Activated CD4-positive, alpha-beta T cell treated with anti-CD3 and anti-CD28 coated beads for 48 hours (primary cell): Measurements from ENCODE around the gene SELENON.

Source experiments
- DNase-seq: peaks from one replicate; pipeline ENCODE4 v3.0.0-alpha.2; 2020

The SELENON gene

GRCh38 chr1:25809929-25810328 lies 9.9 kb downstream of the SELENON start:
- DNase-seq, result no peak

- DNase-seq, result peak; percentile 88
Measured at GRCh38 chr1:25810341-25811299, 10.6 kb downstream of the SELENON start.

DNA sequence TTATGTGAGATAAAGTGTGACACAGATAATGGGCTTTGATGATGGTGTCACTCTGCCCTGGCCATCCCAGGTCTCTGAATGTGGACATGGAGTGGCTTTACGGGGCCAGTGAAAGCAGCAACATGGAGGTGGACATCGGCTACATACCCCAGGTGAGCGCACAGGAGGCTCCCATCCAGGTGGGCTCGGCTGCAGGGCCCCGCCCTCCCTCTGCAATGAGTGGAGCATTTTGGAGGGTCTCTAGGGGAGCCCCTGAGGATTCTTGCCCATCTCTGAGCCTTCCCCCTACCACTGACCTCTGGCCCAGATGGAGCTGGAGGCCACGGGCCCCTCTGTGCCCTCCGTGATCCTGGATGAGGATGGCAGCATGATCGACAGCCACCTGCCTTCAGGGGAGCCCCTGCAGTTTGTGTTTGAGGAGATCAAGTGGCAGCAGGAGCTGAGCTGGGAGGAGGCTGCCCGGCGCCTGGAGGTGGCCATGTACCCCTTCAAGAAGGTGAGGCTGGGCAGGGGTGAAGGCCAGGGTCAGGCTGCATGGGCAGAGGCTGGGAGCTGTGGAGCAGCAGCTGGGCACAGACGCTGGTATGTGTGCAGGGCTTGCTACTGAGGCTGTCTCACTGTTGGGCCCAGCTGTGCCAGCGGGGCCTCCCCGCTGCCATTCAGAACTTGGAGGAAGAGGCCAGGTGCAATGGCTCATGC lies 11.5 kb downstream of the SELENON start:
- no peak for DNase-seq

- no peak for DNase-seq
Measured at GRCh38 chr1:25813071-25813733, 13.2 kb downstream of the SELENON start.

DNA sequence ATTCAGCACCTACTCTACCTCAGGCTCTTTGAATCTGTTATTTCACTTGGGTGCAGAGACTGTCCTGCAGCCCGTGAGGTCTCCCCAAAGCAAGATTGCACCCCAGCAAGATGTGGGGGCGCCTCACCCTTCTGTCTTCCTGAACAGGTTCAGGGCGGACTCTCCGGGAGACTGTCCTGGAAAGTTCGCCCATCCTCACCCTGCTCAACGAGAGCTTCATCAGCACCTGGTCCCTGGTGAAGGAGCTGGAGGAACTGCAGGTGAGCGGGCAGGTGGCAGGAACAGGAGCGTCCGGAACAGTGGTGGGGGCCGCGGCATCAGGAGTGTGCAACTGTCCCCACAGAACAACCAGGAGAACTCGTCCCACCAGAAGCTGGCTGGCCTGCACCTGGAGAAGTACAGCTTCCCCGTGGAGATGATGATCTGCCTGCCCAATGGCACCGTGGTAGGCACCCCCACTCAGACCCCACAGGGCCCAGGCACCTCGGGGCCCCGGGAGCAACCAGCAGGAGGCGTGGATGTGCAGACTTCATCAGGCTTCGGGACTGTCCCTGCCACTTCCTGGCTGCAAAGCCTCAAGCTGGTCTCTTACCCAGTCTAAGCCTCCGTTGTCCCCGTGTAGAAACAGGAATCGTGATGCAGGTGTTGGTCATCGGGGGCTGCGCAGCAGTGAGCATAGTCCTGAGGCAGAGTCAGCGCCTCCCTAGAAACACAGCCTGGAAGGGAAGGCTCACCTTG lies 13.9 kb downstream of the SELENON start:
- DNase-seq, result no peak

- no peak for DNase-seq
Measured at GRCh38 chr1:25814549-25815087, 14.6 kb downstream of the SELENON start.

GRCh38 chr1:25815208-25816111 lies 15.5 kb downstream of the SELENON start:
- DNase-seq, result no peak

DNA sequence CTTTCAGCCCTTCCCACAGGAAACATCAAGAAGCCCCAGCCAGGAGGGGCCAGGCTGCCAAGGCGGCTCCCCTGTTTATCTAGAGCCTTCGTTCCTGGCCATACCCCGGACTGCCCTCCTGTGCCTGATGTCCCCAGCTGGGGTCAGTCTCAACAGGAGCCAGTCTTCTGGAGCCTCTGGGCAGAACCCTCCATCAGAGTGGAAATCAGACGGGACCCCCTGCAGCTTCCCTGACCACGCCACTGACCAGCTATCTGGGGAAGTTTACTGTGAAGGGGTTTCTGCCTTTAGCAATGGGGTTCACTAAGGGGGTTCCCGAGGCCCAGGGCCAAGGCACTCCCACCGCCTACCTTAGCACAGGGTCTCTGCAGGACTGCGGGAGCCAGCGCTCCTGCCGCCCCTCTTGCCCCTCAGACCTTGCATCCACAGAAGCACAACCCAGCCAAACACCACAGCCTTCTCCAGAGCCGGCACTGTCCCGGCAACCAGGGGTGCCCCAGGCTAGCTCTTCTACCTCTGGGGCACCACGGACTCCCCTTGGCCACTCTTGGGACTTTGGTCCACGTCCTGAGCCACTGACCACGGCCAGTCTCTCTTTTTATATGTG lies 16.2 kb downstream of the SELENON start:
- no peak for DNase-seq

DNA sequence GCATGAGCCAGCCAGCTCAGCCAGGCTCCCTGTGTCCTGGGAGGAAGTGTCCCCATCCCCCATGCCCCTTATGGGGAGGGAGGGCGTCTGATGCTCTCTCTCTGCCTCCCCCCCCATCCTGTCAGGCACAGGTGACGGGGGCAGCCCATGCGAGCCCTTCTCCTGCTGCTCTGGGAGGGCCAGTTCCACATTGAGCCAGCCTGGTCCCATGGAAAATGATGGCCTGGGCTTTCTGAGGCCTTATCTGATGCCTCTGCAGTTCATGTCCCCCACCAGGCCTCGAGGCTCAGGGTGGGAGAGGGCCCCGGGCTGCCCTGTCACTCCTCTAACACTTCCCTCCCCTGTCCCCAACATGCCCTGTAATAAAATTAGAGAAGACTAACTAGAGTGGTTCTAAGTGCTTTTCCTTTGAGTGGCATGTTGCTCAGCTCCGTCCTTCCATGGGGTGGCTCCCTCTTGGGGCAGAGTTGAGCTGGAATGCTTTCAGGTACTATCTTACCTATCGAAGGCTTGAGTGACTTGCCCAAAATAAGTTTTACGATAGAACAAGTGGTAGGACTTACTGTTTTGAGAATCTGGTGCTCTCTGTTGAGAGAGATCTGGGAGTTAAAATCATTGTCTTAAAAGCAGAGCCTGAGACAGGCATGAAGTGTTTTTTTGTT lies 18.0 kb downstream of the SELENON start:
- DNase-seq, result no peak

- DNase-seq, result no peak
Measured at GRCh38 chr1:25818569-25818968, 18.6 kb downstream of the SELENON start.

DNA sequence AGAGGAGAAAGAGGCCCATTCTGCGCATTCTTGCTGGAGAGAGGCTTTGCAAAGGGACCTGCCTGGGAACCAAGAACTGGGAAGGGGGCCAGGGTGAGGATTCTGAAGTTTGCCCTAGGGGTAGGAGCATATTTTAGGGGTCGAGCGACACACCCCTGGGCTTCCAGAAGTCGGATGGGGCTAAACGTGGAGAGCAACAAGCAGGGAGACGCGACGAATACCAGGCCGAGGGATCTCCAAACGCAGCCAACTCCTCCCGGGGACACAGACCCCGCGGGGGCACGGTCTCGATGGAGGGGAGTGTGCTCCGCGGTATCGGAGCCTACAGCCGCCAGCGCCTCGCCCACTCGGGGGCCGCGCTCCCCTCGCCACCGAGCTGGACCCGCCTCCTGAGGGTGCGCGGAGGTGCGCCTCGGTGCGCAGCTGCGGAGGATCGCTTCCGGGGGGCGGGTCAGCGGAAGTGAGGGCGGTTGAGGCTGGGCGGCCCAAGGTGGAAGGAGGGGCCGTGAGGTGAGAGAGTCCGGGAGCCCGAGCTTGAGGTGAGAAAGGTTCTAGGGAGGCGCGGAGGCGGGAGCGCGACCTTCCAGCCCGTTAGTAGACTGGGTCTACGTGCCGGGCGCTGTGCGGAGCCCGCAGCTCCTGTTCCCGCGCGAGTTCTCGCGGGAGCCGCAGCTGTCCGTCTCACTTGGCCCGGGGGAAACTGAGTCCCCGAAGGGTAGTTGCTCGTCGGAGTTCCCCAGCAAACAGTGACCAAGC lies 19.7 kb downstream of the SELENON start, which contains the start of gene MTFR1L:
Gene MTFR1L (plus strand): TSS at position 464 of the 756 bp plus-strand sequence. CDS start 3,151 bp downstream, outside the sequence.
- DNase-seq, result peak; percentile 96

DNA sequence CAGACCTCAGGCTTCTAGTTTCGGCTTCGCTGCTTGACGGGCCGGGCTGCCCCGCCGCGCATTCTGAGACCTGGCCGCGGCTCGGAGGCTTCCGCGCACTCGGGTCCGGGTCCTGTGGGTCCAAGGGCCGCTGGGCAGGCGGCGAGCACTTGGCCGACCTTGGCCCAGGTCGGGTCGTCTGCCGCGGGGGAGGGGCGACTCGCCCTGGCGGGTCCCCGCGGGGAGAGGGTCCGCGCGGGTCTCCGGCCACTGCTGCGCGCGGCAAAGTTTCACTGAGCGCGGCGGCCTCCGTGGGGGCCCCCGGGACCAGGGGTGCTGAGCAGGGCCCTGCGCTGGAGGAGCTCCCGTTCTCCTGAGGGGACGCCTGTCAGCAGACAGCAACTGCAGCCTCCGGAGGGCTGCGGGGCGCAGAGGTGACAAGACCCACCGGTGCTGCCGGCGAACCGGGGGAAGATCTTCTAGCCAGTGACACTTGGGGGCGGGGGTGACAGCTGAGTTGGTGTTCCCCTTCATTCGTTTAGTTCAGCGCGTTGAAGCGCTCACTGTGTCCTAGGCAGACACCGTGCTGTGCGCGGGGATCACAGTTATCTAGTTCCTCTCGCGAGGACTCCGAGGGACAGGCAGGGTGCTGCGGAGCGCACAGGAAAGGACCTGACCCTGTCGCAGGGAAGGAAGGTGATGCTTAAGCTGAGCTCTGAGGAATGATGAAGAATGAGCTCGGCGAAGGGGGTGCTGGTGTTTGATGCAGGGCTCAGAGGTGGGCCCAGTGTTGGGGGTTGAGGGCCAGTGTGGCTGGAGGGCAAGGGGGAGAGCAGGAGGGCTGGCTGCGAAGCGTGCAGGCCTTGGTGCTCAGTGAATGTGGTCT lies 20.5 kb downstream of the SELENON start:
- DNase-seq, result peak; percentile 82

DNA sequence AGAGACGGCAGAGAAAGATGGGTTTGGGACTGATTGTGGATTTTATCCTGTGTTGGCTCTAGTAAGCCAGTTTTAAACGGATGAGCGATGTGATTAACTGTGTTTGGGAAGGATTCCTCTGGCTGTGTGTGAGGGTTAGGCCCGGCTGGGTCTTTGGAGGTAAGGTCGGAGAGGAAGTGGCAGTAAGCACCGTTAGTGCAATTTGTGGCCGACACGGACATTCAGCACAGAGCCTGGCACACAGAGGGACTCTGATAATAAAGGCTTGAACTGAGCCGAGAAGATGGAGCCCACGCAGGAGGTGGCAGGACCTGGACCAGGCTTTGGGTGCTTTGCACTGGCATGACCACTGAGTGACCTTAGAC lies 21.1 kb downstream of the SELENON start:
- DNase-seq, result no peak

DNA sequence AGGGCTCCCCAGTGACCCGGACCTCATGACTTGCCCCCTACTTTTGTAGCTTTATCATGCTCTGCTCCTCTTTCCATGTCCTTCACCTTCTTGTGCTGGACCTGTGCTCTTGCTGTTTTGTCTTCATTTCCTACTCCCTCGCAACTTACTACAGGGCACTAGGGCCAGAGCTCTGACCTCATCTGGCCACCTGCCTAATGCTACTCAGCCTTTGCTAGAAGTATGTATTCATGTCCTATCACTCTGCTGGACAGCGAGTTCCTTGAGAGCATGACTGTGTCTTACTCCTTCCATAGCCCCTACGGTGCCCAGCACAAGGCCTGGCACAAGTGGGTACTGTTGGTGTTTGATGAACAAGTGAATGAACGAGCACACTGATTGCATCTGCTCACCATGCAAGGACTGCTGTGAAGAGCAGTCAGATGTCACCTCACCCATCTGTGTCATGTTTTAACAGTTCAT lies 21.7 kb downstream of the SELENON start:
- DNase-seq, result no peak

DNA sequence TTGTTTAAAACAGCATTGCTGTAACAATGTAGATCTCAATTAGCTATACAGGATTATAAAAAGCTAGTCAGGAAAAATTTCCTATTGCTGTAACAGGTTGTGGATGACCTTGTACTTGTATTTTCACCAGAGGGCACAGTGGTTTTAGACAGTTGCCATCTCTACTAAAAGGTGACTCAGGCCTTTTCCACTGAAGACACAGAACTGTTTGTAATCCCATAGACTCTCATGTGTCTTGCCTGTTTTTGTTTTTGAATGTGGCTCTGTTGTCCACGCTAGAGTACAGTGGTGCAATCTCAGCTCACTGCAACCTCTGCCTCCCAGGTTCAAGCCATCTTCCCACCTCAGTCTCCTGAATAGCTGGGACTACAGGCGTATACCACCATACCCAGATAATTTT lies 25.6 kb downstream of the SELENON start:
- no peak for DNase-seq

DNA sequence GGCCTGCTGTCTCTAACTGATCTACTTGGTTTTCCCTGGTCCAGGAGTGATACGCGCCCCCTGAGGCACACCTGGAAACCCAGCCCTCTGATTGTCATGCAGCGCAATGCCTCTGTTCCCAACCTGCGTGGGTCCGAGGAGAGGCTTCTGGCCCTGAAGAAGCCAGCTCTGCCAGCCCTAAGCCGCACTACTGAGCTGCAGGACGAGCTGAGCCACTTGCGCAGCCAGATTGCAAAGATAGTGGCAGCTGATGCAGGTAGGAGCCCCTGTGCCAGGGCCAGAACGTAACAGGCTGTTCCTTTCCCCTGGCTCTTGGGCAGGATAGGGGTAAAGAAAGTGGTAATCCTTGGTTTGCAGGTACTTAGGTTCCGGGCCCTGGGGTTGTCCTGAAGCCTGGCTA lies 26.6 kb downstream of the SELENON start:
- DNase-seq, result no peak

GRCh38 chr1:25828491-25828890 lies 28.5 kb downstream of the SELENON start:
- DNase-seq, result no peak

DNA sequence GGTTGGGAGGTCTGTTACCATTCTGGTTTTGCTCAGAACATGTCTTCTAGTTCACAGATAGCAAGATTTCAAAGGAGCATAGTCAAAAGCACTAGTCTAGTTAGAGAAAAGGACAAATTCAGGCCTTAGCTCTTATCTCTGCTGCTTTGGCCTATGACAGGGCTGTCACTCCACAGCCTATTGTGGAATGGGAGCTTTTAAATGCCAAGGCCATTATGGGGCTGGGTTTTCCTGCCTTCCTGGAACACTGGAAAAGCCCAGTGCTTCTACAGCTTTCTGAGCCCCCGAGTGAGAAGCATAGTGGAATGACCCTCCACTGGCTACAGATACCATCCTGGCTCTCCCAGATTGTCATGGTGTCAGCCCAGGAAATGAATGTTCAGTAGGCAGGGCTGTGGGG lies 29.1 kb downstream of the SELENON start:
- no peak for DNase-seq
